IgD-negative memory B cell (primary cell): Measurements from ENCODE around the gene DCHS1. TPM values are rescaled to one million over a fixed set of nuclear protein-coding genes. Genes with fewer than 3 reads are reported as not detected.
A peak's percentile ranks its signal among the peaks of the same experiment; 100 is the strongest.

Experiments
- H3K27ac Mint-ChIP-seq, 3 donors: one replicate each; pipeline ENCODE4 v1.8.0; 2020 to 2022; ENCODE audit warnings: mild to moderate bottlenecking in 3 of 3, mixed read lengths in 3 of 3, moderate library complexity in 1 of 3
- H3K27me3 Mint-ChIP-seq: one replicate; pipeline ENCODE4 v1.8.0; 2021; ENCODE audit warnings: mixed read lengths
- H3K36me3 Mint-ChIP-seq: one replicate; pipeline ENCODE4 v1.8.0; 2020; ENCODE audit warnings: mild to moderate bottlenecking, mixed read lengths
- H3K4me1 Mint-ChIP-seq, 3 donors: one replicate each; pipeline ENCODE4 v1.8.0; 2020 to 2022; ENCODE audit warnings: mixed read lengths in 3 of 3, mild to moderate bottlenecking in 1 of 3
- H3K4me3 Mint-ChIP-seq, 4 donors: one replicate each; pipeline ENCODE4 v1.8.0; 2020 to 2022; ENCODE audit warnings: mild to moderate bottlenecking in 4 of 4, mixed read lengths in 4 of 4, moderate library complexity in 3 of 4
- H3K9me3 Mint-ChIP-seq, 3 donors: one replicate each; pipeline ENCODE4 v1.8.0; 2020 to 2021; ENCODE audit warnings: mixed read lengths in 3 of 3, mild to moderate bottlenecking in 1 of 3
- polyA plus RNA-seq: library from polyadenylated mRNA; unstranded; fragments of 300-500 nt; fragmentation: Illumina TruSeq; gene quantifications from one replicate; pipeline ENCODE4 v1.2.3, GENCODE V29; 2021

Gene DCHS1
- polyA plus RNA-seq, 1 donor from 2014 or later: 0.06 TPM

DNA sequence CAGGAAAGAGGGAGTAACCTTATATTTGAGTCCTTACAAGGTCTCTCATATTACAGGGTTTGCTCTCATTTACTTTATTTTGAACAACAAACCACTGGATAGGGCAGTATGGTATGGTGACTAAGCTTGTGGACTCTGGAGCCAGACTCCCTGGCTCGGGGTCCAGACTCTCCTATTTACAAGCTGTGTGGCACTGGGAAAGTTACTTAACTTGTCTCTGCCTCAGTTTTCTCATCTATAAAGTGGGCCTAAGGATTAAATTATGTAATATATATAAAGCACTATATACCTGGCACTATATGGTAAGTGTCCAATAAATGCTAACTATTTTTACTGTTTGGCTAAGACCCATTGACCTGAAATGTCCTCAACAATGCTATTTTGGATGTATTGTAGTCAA lies 1.7 kb upstream of the DCHS1 start:
- Mint-ChIP-seq H3K36me3 (no peaks in the 10 kb centered on the region), H3K4me3 (peak overlapping the region in 3 of 4 donors; percentile 46 to 69 (median 51)), H3K27ac (no peak overlapping the region)

DNA sequence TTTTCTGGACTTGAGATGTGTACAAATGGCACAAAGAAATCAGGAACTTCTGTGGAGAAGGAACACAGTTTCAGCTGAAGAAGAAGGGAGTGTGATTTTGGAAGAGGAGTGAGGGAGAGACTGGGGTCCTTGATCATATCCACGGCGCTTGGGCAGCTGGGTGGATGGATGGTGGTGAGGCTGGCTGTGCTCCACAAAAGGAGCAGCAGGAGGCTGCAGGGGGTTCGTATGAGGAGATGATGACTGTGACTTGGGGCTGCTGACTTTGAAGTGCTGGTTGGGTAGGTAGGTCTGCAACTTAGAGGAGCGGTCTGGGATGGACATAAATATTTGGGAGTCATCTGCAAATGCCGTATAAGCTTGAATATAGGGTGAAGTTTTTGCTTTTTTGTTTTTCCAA lies 1.3 kb upstream of the DCHS1 start:
- Mint-ChIP-seq H3K27me3 (peaks cover 13% of the 10 kb centered on the region), H3K27ac (no peak overlapping the region), H3K4me3 (peak overlapping the region; percentile 38 to 69 (median 56)), H3K9me3 (no peaks in the 10 kb centered on the region), H3K4me1 (no peaks in the 10 kb centered on the region), H3K36me3 (no peaks in the 10 kb centered on the region)

More for the DNA sequence above, 1.7 kb upstream of the DCHS1 start:
- Mint-ChIP-seq H3K4me1 (no peaks in the 10 kb centered on the region), H3K9me3 (no peaks in the 10 kb centered on the region), H3K27me3 (peaks cover 13% of the 10 kb centered on the region)

DNA sequence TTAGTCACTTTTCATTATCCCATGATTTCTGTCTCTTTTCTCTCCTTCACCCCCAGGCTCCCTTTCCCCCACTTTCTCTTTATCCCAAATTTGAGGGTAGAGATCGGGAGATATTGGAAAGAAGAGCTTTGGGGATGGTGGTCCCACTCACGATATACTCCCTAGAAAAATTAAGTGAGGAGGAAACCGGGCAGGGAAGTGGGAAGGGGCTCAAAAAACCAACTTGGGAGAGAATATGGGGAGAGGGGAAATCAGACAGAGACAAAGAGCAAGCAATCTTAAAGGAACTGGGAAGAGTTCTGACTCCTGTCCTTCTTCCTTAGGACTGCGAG lies 941 bp upstream of the DCHS1 start:
- Mint-ChIP-seq H3K36me3 (no peaks in the 10 kb centered on the region), H3K4me1 (no peaks in the 10 kb centered on the region), H3K27me3 (peaks cover 13% of the 10 kb centered on the region), H3K27ac (no peak overlapping the region), H3K4me3 (peak overlapping the region in 3 of 4 donors; percentile 46 to 76 (median 65)), H3K9me3 (no peaks in the 10 kb centered on the region)

- Mint-ChIP-seq H3K4me1 (no peaks in the 10 kb centered on the region), H3K9me3 (no peaks in the 10 kb centered on the region), H3K36me3 (no peaks in the 10 kb centered on the region), H3K27ac (no peak overlapping the region), H3K27me3 (peaks cover 13% of the 10 kb centered on the region), H3K4me3 (no peak overlapping the region)
These were observed 404 bp downstream of the DCHS1 start for GRCh38 chr11:6655020-6655789.

- Mint-ChIP-seq H3K36me3 (no peaks in the 10 kb centered on the region), H3K4me3 (no peak overlapping the region), H3K27me3 (peaks cover 13% of the 10 kb centered on the region), H3K9me3 (no peaks in the 10 kb centered on the region), H3K27ac (no peak overlapping the region), H3K4me1 (no peaks in the 10 kb centered on the region)
These were observed 1.2 kb downstream of the DCHS1 start for GRCh38 chr11:6654281-6655019.

GRCh38 chr11:6653656-6654055 lies 2.0 kb downstream of the DCHS1 start:
- Mint-ChIP-seq H3K9me3 (no peaks in the 10 kb centered on the region), H3K36me3 (no peaks in the 10 kb centered on the region), H3K27ac (no peak overlapping the region), H3K4me3 (no peak overlapping the region), H3K4me1 (no peaks in the 10 kb centered on the region), H3K27me3 (peaks cover 13% of the 10 kb centered on the region)

DNA sequence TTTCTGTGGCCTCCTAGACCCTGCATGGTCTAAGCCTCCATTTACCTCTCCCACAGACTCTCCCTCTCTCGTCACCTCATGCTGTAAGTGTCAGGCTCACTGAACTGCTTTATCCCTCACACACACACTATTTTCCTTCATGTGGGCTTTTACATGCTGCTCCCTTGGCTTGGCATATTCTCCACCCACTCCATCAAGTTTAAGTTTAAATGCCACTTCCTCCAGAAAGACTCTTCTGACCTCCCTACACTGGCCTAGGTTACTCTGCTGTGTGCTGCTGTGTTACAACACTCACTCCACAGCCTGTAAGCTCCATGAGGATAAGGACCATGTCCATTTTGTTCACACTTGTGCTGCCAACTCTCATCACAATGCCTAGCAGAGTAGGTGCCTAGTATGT lies 2.5 kb downstream of the DCHS1 start:
- H3K36me3 Mint-ChIP-seq: no peaks in the 10 kb centered on the region
- H3K27ac Mint-ChIP-seq: no peak overlapping the region
- no peaks in the 10 kb centered on the region for H3K4me1 Mint-ChIP-seq
- H3K27me3 Mint-ChIP-seq: peaks cover 13% of the 10 kb centered on the region
- no peaks in the 10 kb centered on the region for H3K9me3 Mint-ChIP-seq
- no peak overlapping the region for H3K4me3 Mint-ChIP-seq

GRCh38 chr11:6652182-6652581 lies 3.4 kb downstream of the DCHS1 start:
- H3K27ac Mint-ChIP-seq: no peak overlapping the region
- H3K36me3 Mint-ChIP-seq: no peaks in the 10 kb centered on the region
- no peaks in the 10 kb centered on the region for H3K4me1 Mint-ChIP-seq
- H3K27me3 Mint-ChIP-seq: peaks cover 13% of the 10 kb centered on the region
- H3K9me3 Mint-ChIP-seq: no peaks in the 10 kb centered on the region
- H3K4me3 Mint-ChIP-seq: no peak overlapping the region

GRCh38 chr11:6650980-6651379 lies 4.6 kb downstream of the DCHS1 start:
- no peak overlapping the region for H3K27ac Mint-ChIP-seq
- no peak overlapping the region for H3K4me3 Mint-ChIP-seq
- H3K36me3 Mint-ChIP-seq: no peaks in the 10 kb centered on the region
- H3K9me3 Mint-ChIP-seq: no peaks in the 10 kb centered on the region
- H3K4me1 Mint-ChIP-seq: no peaks in the 10 kb centered on the region
- H3K27me3 Mint-ChIP-seq: peaks cover under 1% of the 10 kb centered on the region

DNA sequence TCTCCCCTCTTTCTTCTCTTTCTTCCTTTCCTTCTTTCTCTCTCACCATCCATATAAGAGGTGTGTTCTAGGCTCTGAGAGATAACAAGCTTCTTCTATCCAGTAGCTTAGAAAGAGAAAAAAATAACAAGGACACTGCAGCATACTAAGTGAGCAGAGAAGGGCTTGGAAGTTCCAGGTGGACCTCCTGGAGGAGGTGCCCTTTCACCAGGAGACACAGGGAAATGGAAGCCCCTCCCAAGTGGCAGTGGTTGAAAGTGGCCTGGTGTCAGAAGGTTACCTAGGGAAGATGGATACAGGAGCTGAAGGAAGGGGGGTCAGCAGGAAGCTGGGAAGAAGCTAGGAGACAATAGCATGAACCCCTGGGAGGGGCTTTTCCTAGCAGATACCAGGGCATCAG lies 5.5 kb downstream of the DCHS1 start:
- no peaks in the 10 kb centered on the region for H3K9me3 Mint-ChIP-seq
- no peak overlapping the region for H3K27ac Mint-ChIP-seq
- H3K4me1 Mint-ChIP-seq: peaks cover 0 to 7% (median 3%) of the 10 kb centered on the region in 3 donors
- H3K27me3 Mint-ChIP-seq: no peaks in the 10 kb centered on the region
- no peaks in the 10 kb centered on the region for H3K36me3 Mint-ChIP-seq
- no peak overlapping the region for H3K4me3 Mint-ChIP-seq

- Mint-ChIP-seq H3K4me3 (no peak overlapping the region), H3K36me3 (no peaks in the 10 kb centered on the region), H3K27ac (no peak overlapping the region), H3K27me3 (no peaks in the 10 kb centered on the region), H3K4me1 (peaks cover 1 to 11% (median 8%) of the 10 kb centered on the region in 3 donors), H3K9me3 (no peaks in the 10 kb centered on the region)
These were observed 7.1 kb downstream of the DCHS1 start for GRCh38 chr11:6648501-6648900.

DNA sequence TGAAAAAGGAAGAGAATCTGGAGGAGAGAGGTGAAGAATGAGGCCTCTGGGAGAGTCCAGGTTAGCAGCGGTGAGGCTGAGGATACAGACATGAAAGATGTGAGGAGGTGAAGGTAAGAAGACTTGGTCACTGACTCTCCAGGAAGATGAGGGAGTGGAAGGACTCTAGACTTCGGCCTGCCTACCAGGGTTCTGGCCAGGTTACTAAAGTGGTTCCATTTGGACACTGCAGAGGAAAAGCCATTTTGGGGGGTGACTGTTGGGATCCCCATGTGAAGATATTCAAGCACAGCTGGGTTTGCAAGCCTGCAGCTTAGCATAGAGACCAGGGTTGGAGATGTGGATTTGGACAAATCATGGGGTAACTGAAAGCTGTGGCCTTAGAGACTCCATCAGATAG lies 7.8 kb downstream of the DCHS1 start:
- no peaks in the 10 kb centered on the region for H3K9me3 Mint-ChIP-seq
- H3K36me3 Mint-ChIP-seq: no peaks in the 10 kb centered on the region
- peaks cover 1 to 11% (median 8%) of the 10 kb centered on the region in 3 donors for H3K4me1 Mint-ChIP-seq
- H3K4me3 Mint-ChIP-seq: no peak overlapping the region
- H3K27me3 Mint-ChIP-seq: no peaks in the 10 kb centered on the region
- no peak overlapping the region for H3K27ac Mint-ChIP-seq

- no peak overlapping the region for H3K27ac Mint-ChIP-seq
- no peaks in the 10 kb centered on the region for H3K9me3 Mint-ChIP-seq
- no peaks in the 10 kb centered on the region for H3K27me3 Mint-ChIP-seq
- peaks cover 1 to 11% (median 8%) of the 10 kb centered on the region in 3 donors for H3K4me1 Mint-ChIP-seq
- no peaks in the 10 kb centered on the region for H3K36me3 Mint-ChIP-seq
- no peak overlapping the region for H3K4me3 Mint-ChIP-seq
These were observed 8.5 kb downstream of the DCHS1 start for GRCh38 chr11:6646918-6647679.

- no peaks in the 10 kb centered on the region for H3K9me3 Mint-ChIP-seq
- H3K4me3 Mint-ChIP-seq: no peak overlapping the region
- H3K36me3 Mint-ChIP-seq: no peaks in the 10 kb centered on the region
- no peaks in the 10 kb centered on the region for H3K27me3 Mint-ChIP-seq
- H3K27ac Mint-ChIP-seq: no peak overlapping the region
- peaks cover 1 to 11% (median 8%) of the 10 kb centered on the region in 3 donors for H3K4me1 Mint-ChIP-seq
These were observed 9.1 kb downstream of the DCHS1 start for GRCh38 chr11:6646576-6646917.

DNA sequence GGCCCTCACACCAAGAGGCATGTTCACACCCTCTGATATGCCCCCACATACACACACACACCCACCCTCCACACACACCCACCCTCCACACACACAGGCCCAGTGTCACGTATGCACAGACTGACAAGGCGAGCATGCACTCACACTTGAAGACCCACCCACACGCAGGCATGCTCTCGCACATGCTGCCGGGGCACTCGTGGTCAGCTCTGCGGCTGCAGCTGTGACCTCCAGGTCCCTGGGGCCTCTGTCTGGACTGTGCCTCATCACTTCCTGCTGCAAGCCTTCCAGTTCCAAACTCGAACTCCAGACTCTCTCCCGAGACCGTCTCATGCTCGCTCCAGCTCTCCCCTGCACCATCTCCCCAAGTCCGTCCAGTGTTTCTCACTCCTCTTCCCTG lies 9.5 kb downstream of the DCHS1 start:
- Mint-ChIP-seq H3K4me1 (peaks cover 1 to 11% (median 8%) of the 10 kb centered on the region in 3 donors), H3K36me3 (no peaks in the 10 kb centered on the region), H3K4me3 (no peak overlapping the region), H3K27me3 (no peaks in the 10 kb centered on the region), H3K27ac (peak overlapping the region in 1 of 3 donors; percentile 85), H3K9me3 (no peaks in the 10 kb centered on the region)
